H9 (cell line): ENCODE data around the gene PRPS2. TPM values are rescaled to one million over a fixed set of nuclear protein-coding genes. Genes with fewer than 3 reads are reported as not detected.

Experiments used
- DNase-seq: peaks from one replicate; pipeline ENCODE4 v3.0.0-alpha.2; 2017
- H2AFZ ChIP-seq: one replicate; pipeline ENCODE4 v1.6.1; 2013; ENCODE audit warnings: mild to moderate bottlenecking, low read length, control low read depth, moderate library complexity
- H2AK5ac ChIP-seq: 2 replicates; pipeline ENCODE4 v1.6.1; 2013; ENCODE audit warnings: low read length, control low read depth, mixed read lengths; ENCODE audit not compliant: insufficient read length
- H2BK120ac ChIP-seq: one replicate; pipeline ENCODE4 v1.6.1; 2013; ENCODE audit warnings: low read depth, mild to moderate bottlenecking, low read length, control low read depth, inconsistent platforms; ENCODE audit not compliant: poor library complexity, severe bottlenecking
- H2BK12ac ChIP-seq: 2 replicates; pipeline ENCODE4 v1.6.1; 2013; ENCODE audit warnings: low read length, control low read depth, mixed read lengths, low read depth; ENCODE audit not compliant: insufficient read length
- H2BK15ac ChIP-seq: 2 replicates; pipeline ENCODE4 v1.6.1; 2013; ENCODE audit warnings: low read depth, low read length, control low read depth
- H2BK20ac ChIP-seq: one replicate; pipeline ENCODE4 v1.6.1; 2013; ENCODE audit warnings: low read depth, mild to moderate bottlenecking, low read length, control low read depth, inconsistent platforms; ENCODE audit not compliant: poor library complexity, severe bottlenecking
- H2BK5ac ChIP-seq: 2 replicates; pipeline ENCODE4 v1.6.1; 2013; ENCODE audit warnings: low read length, control low read depth, mixed read lengths; ENCODE audit not compliant: insufficient read length
- H3K14ac ChIP-seq: 2 replicates; pipeline ENCODE4 v1.6.1; 2013; ENCODE audit warnings: low read length, control low read depth; ENCODE audit not compliant: insufficient read depth
- H3K18ac ChIP-seq: 2 replicates; pipeline ENCODE4 v1.6.1; 2013; ENCODE audit warnings: low read depth, mild to moderate bottlenecking, mixed read lengths, low read length, control low read depth; ENCODE audit not compliant: insufficient read length
- H3K23ac ChIP-seq: 2 replicates; pipeline ENCODE4 v1.6.1; 2013; ENCODE audit warnings: low read length, control low read depth, mixed read lengths, low read depth; ENCODE audit not compliant: insufficient read length
- H3K23me2 ChIP-seq: 2 replicates; pipeline ENCODE4 v1.6.1; 2013; ENCODE audit warnings: low read depth, mild to moderate bottlenecking, mixed read lengths, low read length, control low read depth; ENCODE audit not compliant: insufficient read length, poor library complexity, severe bottlenecking
- H3K27ac ChIP-seq: 2 replicates; pipeline ENCODE4 v1.5.1; 2013; ENCODE audit warnings: low read length, control low read depth, mixed read lengths, low read depth; ENCODE audit not compliant: insufficient read length
- H3K27me3 ChIP-seq: 2 replicates; pipeline ENCODE4 v1.6.1; 2013; ENCODE audit warnings: low read length, control low read depth, inconsistent platforms; ENCODE audit not compliant: insufficient read depth
- H3K4ac ChIP-seq: 2 replicates; pipeline ENCODE4 v1.6.1; 2013; ENCODE audit warnings: low read depth, mild to moderate bottlenecking, control low read depth, inconsistent platforms, low read length, moderate library complexity
- H3K4me1 ChIP-seq: 2 replicates; pipeline ENCODE4 v1.6.1; 2013; ENCODE audit warnings: low read length, control low read depth, inconsistent platforms; ENCODE audit not compliant: insufficient read depth
- H3K4me2 ChIP-seq: 2 replicates; pipeline ENCODE4 v1.6.1; 2013; ENCODE audit warnings: low read length, control low read depth, mixed read lengths; ENCODE audit not compliant: insufficient read length, insufficient read depth
- H3K56ac ChIP-seq: 2 replicates; pipeline ENCODE4 v1.6.1; 2013; ENCODE audit warnings: low read depth, mild to moderate bottlenecking, mixed read lengths, low read length, control low read depth; ENCODE audit not compliant: insufficient read length
- H3K79me1 ChIP-seq: 2 replicates; pipeline ENCODE4 v1.6.1; 2013; ENCODE audit warnings: low read depth, mild to moderate bottlenecking, moderate library complexity, low read length, control low read depth, inconsistent platforms; ENCODE audit not compliant: insufficient read depth, poor library complexity, severe bottlenecking
- H3K79me2 ChIP-seq: 2 replicates; pipeline ENCODE4 v1.6.1; 2013; ENCODE audit warnings: low read length, control low read depth, inconsistent platforms; ENCODE audit not compliant: insufficient read depth
- H3K9ac ChIP-seq: 2 replicates; pipeline ENCODE4 v1.6.1; 2013; ENCODE audit warnings: low read length, control low read depth, mixed read lengths; ENCODE audit not compliant: insufficient read length; ENCODE audit errors: extremely low read depth
- H3K9me3 ChIP-seq: one replicate; pipeline ENCODE4 v1.6.1; 2013; ENCODE audit warnings: low read depth, low read length, inconsistent platforms; ENCODE audit not compliant: control insufficient read depth
- H3T11ph ChIP-seq: one replicate; pipeline ENCODE4 v1.6.1; 2013; ENCODE audit warnings: mild to moderate bottlenecking, low read length, control low read depth, inconsistent platforms
- H4K20me1 ChIP-seq: one replicate; pipeline ENCODE4 v1.6.1; 2013; ENCODE audit not compliant: control insufficient read depth, insufficient read length, insufficient read depth
- H4K5ac ChIP-seq: 2 replicates; pipeline ENCODE4 v1.6.1; 2013; ENCODE audit warnings: low read depth, mild to moderate bottlenecking, mixed read lengths, low read length, control low read depth; ENCODE audit not compliant: insufficient read length
- H4K8ac ChIP-seq: replicated peaks from 2 replicates; pipeline ENCODE4 v1.6.1; 2013; ENCODE audit warnings: low read length, control low read depth, mixed read lengths, low read depth; ENCODE audit not compliant: insufficient read length
- H4K91ac ChIP-seq: 2 replicates; pipeline ENCODE4 v1.6.1; 2013; ENCODE audit warnings: low read depth, mild to moderate bottlenecking, moderate library complexity, mixed read lengths, low read length, control low read depth; ENCODE audit not compliant: insufficient read length
- H3K27ac Mint-ChIP-seq, 3 experiments: 2 replicates in 2 of 3; 3 replicates in 1 of 3; pipeline ENCODE4 v1.8.0; 2020 to 2021; ENCODE audit warnings: mixed read lengths in 3 of 3, mild to moderate bottlenecking in 1 of 3, moderate library complexity in 1 of 3
- H3K27me3 Mint-ChIP-seq: 2 replicates; pipeline ENCODE4 v1.8.0; 2021; ENCODE audit warnings: low read depth, mild to moderate bottlenecking, moderate library complexity, mixed read lengths
- H3K36me3 Mint-ChIP-seq, 3 experiments: 2 replicates in 2 of 3; 3 replicates in 1 of 3; pipeline ENCODE4 v1.8.0; 2020 to 2021; ENCODE audit warnings: low read depth in 3 of 3, mixed read lengths in 3 of 3; ENCODE audit not compliant: insufficient read depth in 1 of 3
- H3K4me1 Mint-ChIP-seq, 2 experiments: 2 replicates each; pipeline ENCODE4 v1.8.0; 2020; ENCODE audit warnings: mixed read lengths in 2 of 2
- H3K4me3 Mint-ChIP-seq, 2 experiments: 2 replicates in 1 of 2; 3 replicates in 1 of 2; pipeline ENCODE4 v1.8.0; 2020 to 2021; ENCODE audit warnings: mild to moderate bottlenecking in 2 of 2, mixed read lengths in 2 of 2, moderate library complexity in 1 of 2
- H3K9me3 Mint-ChIP-seq, 2 experiments: 2 replicates in 1 of 2; 3 replicates in 1 of 2; pipeline ENCODE4 v1.8.0; 2020; ENCODE audit warnings: mild to moderate bottlenecking in 2 of 2, mixed read lengths in 2 of 2, moderate library complexity in 1 of 2
- WGBS: extraction: QIAGEN DNeasy Blood & Tissue Kit; methylation state at CpG from one replicate; pipeline ENCODE4 v1.1.7; 2013; ENCODE audit warnings: missing lambda C conversion rate, low lambda C conversion rate, mixed read lengths; ENCODE audit not compliant: insufficient read length; ENCODE audit errors: extremely low coverage; 5-methylcytosine and 5-hydroxymethylcytosine counted together
- total RNA-seq: library from RNA; stranded (reverse); gene quantifications from 2 replicates; pipeline ENCODE4 v1.2.1, GENCODE V29; 2021
- TF ChIP-seq, protein P1 (sequence below): fragments of 200-600 bp; sonication (generic); conservative IDR thresholded peaks from 3 replicates; pipeline ENCODE4 v1.8.0; 2021; ENCODE audit warnings: antibody characterized with exemption, mild to moderate bottlenecking

PRPS2 gene
- total RNA-seq, 1 experiment from 2014 or later = 28.0 TPM

DNA sequence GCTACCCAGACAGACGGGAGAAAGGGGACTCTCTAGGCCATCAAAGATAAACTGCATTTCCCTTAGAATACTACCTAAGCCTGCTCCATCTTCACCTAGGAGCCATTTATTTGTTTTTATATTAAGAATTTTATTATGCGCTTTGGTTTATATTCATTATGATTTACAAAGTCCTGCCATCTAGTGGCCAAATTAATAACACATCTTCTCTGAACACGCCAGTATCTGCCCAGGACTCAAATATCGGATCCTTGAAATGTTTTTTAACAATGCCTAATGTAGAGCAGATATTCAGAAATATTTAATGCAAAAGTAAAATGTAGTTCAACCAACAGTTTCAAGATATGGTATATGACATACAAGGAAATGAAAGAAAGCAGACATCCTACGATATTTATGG, 20.8 kb upstream of the PRPS2 start:
- WGBS = no CpG with 5 or more reads among the region's 5 CpGs
- Histone ChIP-seq H3K4ac (no peak overlapping the region), H3K23ac (no peak overlapping the region), H3K27me3 (no peaks in the 10 kb centered on the region), H3K23me2 (no peaks in the 10 kb centered on the region), H3K27ac (no peak overlapping the region), H3K79me2 (no peaks in the 10 kb centered on the region), H4K20me1 (no peaks in the 10 kb centered on the region), H3K56ac (no peak overlapping the region), H3K9ac (no peak overlapping the region), H4K91ac (no peak overlapping the region), H3K79me1 (no peaks in the 10 kb centered on the region), H2AK5ac (no peak overlapping the region), H2BK120ac (no peak overlapping the region), H2AFZ (no peak overlapping the region), H2BK20ac (no peak overlapping the region), H3K4me2 (no peak overlapping the region), H2BK5ac (no peak overlapping the region), H3K4me1 (no peaks in the 10 kb centered on the region), H3K9me3 (no peaks in the 10 kb centered on the region), H3T11ph (no peak overlapping the region), H4K8ac (no peak overlapping the region), H4K5ac (no peak overlapping the region), H2BK15ac (no peak overlapping the region), H3K18ac (no peak overlapping the region), H2BK12ac (no peak overlapping the region), H3K14ac (no peak overlapping the region)
- H3K27me3 Mint-ChIP-seq = peaks cover 8% of the 10 kb centered on the region
- no peak overlapping the region for H3K4me3 Mint-ChIP-seq
- peaks cover 0 to 9% (median 2%) of the 10 kb centered on the region in 3 experiments; a peak in 4 of 7 replicates for H3K36me3 Mint-ChIP-seq
- peaks cover 0 to 2% of the 10 kb centered on the region in 2 experiments; a peak in 1 of 4 replicates for H3K4me1 Mint-ChIP-seq
- TF ChIP-seq, protein P1, sequence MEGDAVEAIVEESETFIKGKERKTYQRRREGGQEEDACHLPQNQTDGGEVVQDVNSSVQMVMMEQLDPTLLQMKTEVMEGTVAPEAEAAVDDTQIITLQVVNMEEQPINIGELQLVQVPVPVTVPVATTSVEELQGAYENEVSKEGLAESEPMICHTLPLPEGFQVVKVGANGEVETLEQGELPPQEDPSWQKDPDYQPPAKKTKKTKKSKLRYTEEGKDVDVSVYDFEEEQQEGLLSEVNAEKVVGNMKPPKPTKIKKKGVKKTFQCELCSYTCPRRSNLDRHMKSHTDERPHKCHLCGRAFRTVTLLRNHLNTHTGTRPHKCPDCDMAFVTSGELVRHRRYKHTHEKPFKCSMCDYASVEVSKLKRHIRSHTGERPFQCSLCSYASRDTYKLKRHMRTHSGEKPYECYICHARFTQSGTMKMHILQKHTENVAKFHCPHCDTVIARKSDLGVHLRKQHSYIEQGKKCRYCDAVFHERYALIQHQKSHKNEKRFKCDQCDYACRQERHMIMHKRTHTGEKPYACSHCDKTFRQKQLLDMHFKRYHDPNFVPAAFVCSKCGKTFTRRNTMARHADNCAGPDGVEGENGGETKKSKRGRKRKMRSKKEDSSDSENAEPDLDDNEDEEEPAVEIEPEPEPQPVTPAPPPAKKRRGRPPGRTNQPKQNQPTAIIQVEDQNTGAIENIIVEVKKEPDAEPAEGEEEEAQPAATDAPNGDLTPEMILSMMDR = peak; percentile 67
- no peak overlapping the region for H3K27ac Mint-ChIP-seq
- H3K9me3 Mint-ChIP-seq = peaks cover 59 to 62% of the 10 kb centered on the region in 2 experiments
- no peak for DNase-seq
